Upper lobe of left lung (tissue), 4 donors: ENCODE data around the gene PNMA6A.
"Not testable (repeated sequence)": the region's sequence is repeated elsewhere in the genome, so short reads cannot be mapped to it uniquely, and the experiment has no call there.

ENCODE experiments used
- CTCF ChIP-seq, 6 experiments: fragments of 450-650 bp in 4 of 6; fragments of 200-600 bp in 2 of 6; sonication (generic) in 2 of 6; IDR thresholded peaks; one replicate each; pipeline ENCODE4 v1.5.1; 2016 to 2019; ENCODE audit warnings: antibody characterized with exemption in 6 of 6
- POLR2A ChIP-seq, 4 donors: fragments of 450-650 bp; IDR thresholded peaks; one replicate each; pipeline ENCODE4 v1.5.1; 2016 to 2017; ENCODE audit warnings: antibody characterized with exemption in 4 of 4, mild to moderate bottlenecking in 2 of 4

- not testable (repeated sequence) for TF ChIP-seq CTCF, POLR2A (IDR thresholded peaks at IDR 0.05)
These were observed 41.6 kb downstream of the PNMA6A start for GRCh38 chrX:153113851-153114250.
